Fibroblast of the aortic adventitia (primary cell): Measurements from ENCODE around the gene GTF2A1L. TPM values are rescaled to one million over a fixed set of nuclear protein-coding genes. Genes with fewer than 3 reads are reported as not detected.

ENCODE experiments used
- DNase-seq: peaks from one replicate; pipeline ENCODE4 v3.0.0-alpha.2; 2010; ENCODE audit warnings: low read depth
- H3K4me3 ChIP-seq: 2 replicates; pipeline ENCODE4 v1.5.1; 2011; ENCODE audit warnings: low read depth, mild to moderate bottlenecking, control low read depth, low read length, moderate library complexity
- CTCF ChIP-seq: IDR thresholded peaks from 2 replicates; pipeline ENCODE4 v1.5.1; 2011; ENCODE audit warnings: mild to moderate bottlenecking, low read length, control low read depth, inconsistent platforms; ENCODE audit not compliant: insufficient read depth
- total RNA-seq: library from RNA; depleted of rRNA; stranded (reverse); fragments of >200 nt; gene quantifications from 2 replicates; pipeline ENCODE4 v1.2.3, GENCODE V29; 2012; ENCODE audit warnings: low replicate concordance

Gene GTF2A1L
- total RNA-seq, 1 donor = 5.0 TPM

- no peak for DNase-seq
- no peak overlapping the region for H3K4me3 ChIP-seq
- TF ChIP-seq CTCF = no peak
Observed at GRCh38 chr2:48583961-48584360, 33.7 kb upstream of the GTF2A1L start.

GRCh38 chr2:48584551-48584950 is 33.1 kb upstream of the GTF2A1L start:
- no peak for DNase-seq
- TF ChIP-seq CTCF = no peak
- H3K4me3 ChIP-seq = no peak overlapping the region

- H3K4me3 ChIP-seq = no peak overlapping the region
- no peak for TF ChIP-seq CTCF
- DNase-seq = no peak
Observed at GRCh38 chr2:48586433-48586832, 31.2 kb upstream of the GTF2A1L start.

GRCh38 chr2:48587560-48587959 is 30.1 kb upstream of the GTF2A1L start:
- H3K4me3 ChIP-seq = no peak overlapping the region
- DNase-seq = no peak
- no peak for TF ChIP-seq CTCF

- no peak for DNase-seq
- H3K4me3 ChIP-seq = no peak overlapping the region
- no peak for TF ChIP-seq CTCF
Observed at GRCh38 chr2:48587961-48588360, 29.7 kb upstream of the GTF2A1L start.

- DNase-seq = no peak
- no peak overlapping the region for H3K4me3 ChIP-seq
- TF ChIP-seq CTCF = no peak
Observed at GRCh38 chr2:48588745-48589144, 28.9 kb upstream of the GTF2A1L start.

GRCh38 chr2:48589170-48589767 is 28.4 kb upstream of the GTF2A1L start:
- peak; percentile 82 for TF ChIP-seq CTCF
- peak; percentile 70 for DNase-seq
- H3K4me3 ChIP-seq = no peak overlapping the region
